Stimulated activated CD8-positive, alpha-beta memory T cell treated with anti-CD3 and anti-CD28 coated beads, Interleukin-2, amount 100 ng/mL, for 48 hours (primary cell): ENCODE measurements around the gene MASP2.
"Not testable (repeated sequence)": the region's sequence is repeated elsewhere in the genome, so short reads cannot be mapped to it uniquely, and the experiment has no call there.

Source experiments
- DNase-seq, 2 donors: peaks; one replicate each; pipeline ENCODE4 v3.0.0-alpha.2; 2020; ENCODE audit warnings: low read depth in 2 of 2

MASP2 gene

DNA sequence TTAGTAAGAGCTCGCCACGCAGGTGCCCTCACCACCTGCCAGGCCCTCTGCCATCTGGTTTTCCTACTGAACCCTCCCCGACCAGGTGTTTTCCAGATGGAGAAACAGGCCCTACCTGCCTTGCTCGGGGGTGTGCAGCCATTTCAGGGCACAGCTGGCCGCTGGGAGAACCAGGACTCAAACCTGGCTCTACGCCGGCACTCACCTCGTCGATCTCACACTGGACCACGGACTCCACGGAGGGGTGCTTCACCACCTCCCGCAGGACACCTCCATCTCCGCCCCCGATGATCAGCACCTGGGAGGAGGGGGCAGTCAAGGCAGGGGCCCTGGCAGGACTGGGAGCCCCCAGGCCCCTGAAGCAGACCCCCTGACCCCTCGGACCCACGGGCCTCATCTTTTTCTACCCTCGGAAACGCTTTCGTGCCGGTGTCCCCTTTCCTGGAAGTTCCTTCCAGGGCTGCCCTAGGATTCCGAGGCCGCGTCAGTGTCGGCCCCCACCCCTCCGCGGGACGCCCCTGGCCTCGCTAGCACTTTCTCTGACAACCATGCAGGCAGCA is 11.6 kb upstream of the MASP2 start:
- no peak for DNase-seq

DNA sequence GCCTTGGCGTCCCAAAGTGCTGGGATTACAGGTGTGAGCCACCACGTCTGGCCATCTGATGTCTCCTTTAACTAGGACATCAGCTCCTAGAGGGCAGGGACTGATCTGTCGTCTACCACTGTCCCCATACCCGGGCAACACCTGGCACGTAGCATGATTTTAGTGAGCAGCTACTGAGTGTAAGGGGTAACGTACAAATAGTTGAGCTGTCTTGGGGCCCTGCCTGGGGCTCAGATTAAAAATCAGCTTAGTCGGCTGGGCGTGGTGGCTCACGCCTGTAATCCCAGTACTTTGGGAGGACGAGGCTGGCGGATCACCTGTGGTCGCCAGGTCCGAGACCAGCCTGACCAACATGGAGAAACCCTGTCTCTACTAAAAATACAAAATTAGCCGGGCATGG is 11.0 kb upstream of the MASP2 start:
- no peak for DNase-seq

DNA sequence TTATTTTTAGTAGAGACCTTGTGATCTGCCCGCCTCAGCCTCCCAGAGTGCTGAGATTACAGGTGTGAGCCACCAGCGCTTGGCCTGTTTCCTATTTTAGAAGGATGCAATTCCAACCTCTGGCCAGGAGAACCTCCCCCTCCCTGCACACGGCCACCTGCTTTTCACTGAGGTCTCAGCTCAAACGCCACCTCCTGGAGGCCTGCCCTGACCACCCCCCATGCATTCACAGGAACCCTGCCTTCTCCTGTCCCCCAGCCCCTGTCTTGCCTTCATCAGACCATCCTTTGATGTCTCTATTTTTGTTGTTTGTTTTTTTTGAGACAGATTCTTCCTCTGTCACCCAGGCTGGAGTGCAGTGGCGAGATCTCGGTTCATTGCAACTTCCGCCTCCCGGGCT is 10.4 kb upstream of the MASP2 start:
- no peak for DNase-seq

DNA sequence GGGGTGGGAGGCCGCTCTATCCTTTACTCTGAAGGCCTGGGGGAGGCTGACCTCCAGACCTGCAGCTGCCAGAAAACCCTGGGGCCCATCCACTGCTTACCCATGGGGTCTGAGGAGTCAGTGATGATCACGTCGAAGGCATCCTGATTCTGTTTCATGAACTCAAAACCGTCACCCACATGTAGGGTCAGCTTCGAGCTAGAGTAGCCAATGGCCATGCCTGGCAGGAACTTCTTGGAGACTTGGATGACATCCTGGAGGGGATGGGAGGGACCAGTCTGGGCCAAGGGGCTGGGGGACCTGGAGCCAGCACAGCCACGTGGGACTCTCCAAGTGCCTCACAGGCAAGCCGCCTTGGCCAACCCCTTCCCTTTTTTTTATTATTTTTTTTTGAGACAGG is 9.5 kb upstream of the MASP2 start:
- no peak for DNase-seq

DNA sequence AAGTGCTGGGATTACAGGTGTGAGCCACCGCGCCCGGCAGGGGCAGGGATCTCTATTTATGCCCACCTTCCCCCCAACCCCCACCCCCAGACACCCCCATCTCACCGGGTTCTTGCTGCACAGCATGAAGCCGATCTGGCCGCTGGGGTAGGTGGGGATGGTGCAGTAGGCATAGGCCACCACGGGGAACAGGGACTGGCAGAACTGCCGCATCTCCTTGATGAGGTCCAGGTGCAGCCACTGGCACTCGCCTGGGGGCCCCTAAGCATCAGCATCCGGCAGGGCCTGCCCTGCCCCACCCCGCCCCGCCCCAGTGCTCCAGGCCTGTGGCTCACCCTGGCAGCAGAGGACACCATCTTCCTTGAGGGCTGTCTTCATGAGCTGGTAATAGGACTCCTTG is 8.6 kb upstream of the MASP2 start:
- DNase-seq, result no peak

DNA sequence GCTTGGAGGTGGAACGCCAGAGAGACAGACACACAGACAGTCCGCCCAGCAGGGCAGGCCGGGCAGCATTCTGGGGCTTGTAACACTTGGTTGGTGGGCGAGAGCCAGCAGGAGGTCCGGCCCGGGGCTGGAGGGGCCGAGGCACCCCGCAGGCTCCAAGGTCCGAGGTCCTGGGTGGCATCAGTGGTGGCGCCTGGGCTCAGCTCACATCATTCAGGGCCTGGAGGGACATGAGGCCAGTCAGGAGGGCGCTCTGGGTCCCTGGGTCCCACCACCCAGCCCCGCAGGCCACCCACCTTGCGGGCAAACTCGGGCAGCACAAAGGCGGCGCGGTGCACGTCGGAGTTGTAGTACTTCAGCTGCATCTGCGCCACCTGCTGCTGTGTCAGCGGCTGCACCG is 7.6 kb upstream of the MASP2 start:
- DNase-seq, result no peak

DNA sequence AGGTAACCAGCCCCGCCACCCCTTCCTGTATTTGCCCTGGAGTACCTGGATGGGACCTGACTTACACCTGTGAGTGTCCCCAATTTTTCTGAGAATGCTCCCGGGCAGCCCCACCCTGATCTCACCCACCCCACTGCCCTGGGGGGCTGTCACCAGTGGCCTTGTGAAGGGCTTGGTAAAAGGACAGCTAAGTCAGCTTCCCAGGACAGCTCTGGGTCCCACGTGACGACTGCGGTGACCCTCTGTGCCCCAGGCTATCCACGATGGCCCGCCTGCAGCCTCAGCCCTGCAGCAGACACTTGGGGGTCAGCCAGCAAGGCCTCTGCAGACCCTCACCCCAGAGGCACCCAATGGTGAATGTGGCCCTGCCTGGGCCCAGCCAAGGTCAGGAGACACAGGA is 7.1 kb upstream of the MASP2 start:
- no peak for DNase-seq

DNA sequence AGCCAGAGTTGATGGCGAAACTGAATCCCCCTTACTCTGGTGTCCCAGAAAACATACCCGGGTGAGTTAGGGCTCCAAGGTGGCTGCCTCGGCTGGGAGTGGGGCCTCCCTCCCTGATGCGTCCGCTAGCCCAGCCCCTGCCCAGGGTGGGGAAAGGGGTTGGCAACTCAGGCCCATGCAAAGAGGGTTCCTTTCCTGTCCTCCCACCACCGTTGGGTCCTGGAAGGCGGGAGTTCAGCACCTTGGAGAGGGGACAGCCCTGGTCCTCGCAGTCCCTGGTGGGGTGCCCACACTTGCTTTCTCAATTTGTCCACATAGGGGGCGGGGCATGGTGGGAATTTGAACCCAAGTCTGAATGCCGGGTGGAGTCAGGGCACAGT is 6.7 kb upstream of the MASP2 start:
- no peak for DNase-seq

DNA sequence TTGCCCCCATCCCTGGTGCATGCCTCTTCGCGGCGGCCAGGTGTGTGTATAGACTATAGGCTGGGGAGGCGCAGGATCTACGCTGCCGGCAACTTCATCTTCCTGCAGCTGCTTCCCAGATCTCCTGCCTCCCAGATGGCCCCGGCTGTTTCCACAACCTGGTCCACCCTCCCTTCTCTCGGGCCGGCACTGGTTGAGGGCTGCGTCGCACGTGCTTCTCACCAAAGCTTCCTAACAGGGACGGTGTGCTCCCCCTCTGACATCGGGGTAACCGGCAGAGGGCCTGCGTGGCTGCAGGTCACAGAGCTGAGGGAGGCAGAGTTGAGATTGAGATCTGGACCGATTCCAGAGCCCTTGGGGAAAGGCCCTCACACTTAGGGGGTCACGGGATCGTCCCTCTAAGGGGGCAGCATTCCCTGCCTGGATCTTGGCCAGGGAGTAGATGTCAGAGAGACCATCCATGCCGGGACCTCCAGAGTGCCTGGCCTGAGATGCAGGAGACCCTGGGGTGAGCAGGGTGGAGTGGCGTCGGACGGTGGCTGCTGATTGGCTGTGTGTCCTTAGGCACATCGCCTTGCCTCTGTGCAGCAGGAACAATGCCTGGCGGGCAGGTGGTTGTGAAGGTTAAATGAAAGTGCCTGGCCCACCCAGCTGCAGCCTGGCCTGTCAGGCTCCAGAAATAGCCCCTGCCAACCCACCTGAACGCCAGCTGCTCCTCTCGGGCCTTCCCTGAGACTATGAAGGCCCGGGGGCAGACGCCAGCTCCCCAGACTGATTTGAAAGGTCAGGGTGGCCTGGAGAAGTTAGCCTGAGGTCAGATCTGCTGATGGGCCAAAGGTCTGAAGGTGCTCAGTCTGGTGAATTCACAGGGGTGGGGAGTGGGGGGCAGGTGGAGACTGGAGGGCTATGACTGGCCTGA is 6.1 kb upstream of the MASP2 start:
- no peak for DNase-seq

DNA sequence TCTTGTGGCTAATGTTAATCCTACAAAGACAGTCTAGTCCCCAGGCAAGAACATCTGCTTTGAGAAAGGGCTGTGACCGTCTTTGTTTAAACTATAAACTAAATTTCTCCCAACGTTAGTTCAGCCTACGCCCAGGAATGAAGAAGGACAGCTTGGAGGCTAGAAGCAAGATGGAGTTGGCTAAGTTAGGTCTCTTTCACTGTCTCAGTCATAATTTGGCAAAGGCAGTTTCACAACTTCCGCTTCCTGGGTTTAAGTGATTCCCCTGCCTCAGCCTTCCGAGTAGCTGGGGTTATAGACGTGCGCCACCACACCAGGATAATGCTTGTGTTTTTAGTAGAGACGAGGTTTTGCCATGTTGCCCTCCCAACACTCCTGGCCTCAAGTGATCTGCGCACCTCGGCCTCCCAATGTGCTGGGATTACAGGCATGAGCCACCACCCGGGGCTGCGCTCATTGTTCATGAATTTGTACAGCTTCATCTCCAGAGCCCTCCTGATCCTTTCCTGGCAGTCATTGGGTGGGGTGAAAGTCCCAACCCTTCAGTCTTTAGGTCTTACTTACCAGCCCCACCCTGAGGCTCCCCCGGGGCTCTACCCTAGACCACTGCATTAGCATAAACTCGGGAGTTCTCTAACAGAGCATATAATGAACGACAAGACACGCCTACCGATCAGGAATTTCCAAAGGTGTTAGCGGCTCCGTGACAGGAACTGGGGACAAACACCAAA is 4.9 kb upstream of the MASP2 start:
- DNase-seq, result no peak

DNA sequence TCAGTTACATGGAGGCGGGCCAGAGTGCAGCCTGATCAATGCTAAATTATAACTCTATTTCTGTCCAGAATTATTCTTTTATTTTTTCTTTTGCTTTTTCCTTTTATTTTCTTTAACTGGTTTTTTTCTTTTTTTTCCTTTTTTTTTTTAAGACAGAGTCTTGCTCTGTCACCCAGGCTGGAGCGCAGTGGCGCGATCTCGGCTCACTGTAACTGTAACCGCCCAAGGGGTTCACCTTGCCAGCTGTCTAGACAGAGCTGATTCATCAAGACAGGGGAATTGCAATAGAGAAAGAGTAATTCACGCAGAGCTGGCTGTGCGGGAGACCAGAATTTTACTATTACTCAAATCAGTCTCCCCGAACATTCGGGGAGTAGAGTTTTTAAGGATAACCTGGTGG is 4.1 kb upstream of the MASP2 start:
- not testable (repeated sequence) for DNase-seq

DNA sequence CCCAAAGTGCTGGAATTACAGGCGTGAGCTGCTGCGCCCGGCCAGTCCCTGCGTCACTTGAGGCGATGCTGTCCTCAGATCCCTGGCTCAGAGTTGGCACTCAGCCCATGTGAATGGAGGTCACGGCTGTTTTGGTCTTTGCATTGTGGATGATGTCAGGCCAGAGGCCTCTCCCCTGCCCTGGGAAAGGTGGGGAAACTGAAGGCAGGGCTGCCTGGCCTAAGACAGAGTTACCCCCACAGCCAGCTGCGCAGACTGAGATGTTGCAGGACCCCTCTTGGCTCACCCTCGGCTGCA is 821 bp downstream of the MASP2 start:
- DNase-seq, result no peak

DNA sequence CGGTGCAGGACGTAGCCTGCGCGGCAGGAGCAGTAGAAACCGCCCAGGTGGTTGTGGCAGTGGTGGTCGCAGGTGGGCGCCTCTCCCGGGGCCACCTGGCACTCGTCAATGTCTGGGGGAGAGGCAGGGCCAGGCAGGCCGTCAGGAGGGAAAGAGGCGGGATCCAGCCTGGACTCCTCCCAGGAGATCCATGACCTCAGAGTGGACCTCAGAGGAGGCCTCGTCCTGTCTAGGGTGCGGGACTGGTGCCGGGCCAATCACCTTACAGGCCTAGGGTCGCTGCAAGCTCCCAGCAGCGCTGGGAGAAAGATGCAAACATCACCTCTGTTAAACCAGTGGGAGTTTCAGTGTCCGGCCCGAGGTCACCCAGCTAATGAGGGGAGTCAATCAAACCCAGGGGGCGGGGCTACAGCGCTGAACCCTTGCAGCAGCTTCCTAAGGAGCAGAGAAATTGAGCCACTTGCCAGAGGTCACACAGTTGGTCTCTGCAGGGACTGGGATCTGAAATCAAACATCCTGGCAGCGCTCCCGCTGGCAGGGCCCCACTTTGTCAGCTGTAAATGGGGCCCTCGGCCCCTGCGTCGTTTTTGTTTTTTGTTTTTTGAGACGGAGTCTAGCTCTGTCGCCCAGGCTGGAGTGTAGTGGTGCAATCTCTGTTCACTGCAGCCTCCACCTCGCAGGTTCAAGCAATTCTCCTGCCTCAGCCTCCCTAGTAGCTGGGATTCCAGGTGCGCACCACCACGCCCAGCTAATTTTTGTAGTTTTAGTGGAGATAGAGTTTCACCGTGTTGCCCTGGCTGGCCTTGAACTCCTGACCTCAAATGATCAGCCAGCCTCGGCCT is 1.4 kb downstream of the MASP2 start:
- DNase-seq, result no peak

DNA sequence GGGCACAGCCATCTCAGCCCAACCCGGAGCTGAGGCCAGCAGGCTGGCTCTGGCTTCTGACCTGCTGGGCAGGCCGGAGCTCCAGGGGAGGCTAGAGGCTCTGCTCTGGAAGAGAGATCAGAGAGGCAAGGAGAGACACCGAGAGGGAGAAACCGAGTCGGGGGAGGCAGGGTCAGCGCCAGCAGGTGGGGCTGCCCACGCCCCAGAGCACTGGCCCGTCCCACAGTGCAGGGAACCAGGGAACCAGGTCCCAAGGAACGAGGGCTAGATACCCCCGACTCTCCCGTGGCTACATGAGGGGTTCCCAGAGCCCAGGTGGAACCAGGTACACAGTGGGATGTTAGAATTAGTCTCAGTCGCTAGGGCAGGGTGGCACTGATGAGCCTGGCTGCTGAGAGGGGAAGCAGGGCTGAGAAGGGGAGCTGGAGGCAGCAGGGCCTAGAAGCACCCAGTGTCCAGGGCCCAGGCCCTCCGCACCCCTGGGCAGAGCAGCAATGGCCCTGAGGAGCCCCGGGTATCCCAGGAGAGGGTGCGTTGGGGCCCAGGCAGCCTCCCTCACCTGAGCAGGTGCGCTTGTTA is 2.1 kb downstream of the MASP2 start:
- no peak for DNase-seq

DNA sequence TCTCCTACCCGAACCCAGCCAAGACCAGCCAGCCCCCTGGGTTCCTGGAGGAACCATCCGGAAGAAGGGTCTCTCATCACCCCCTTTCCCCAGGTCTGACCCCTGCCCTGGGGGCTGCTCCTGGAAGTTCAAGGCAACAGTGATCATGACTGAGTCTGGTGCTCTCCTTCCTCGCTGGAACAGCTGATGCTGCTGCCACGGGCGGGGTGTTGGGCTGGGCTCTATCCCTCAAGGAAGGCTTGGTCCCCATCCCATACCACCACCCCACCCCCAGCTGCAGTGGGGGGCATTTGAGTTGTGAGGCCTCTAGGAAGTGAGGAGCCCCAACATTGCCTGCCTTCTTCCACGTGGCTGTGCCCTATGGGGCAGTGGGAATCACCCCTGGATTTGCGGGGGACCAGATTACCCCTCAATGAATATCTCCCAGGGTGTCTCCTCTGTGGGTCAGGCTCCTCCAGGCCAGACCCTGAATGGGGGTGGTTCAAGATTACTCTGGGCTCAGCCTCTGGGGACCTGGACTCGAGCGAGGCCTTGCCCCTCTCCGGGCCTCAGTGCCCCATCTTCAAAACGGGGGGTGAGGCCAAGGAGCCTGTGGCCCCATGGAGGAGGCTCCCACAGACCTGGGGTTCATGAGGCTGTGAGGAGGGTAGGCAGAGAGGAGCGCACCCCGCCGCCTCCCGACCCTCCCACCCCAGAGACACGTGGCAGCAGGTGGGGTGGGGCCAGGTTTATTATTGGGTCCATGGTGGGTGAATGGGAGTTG is 2.8 kb downstream of the MASP2 start:
- no peak for DNase-seq

DNA sequence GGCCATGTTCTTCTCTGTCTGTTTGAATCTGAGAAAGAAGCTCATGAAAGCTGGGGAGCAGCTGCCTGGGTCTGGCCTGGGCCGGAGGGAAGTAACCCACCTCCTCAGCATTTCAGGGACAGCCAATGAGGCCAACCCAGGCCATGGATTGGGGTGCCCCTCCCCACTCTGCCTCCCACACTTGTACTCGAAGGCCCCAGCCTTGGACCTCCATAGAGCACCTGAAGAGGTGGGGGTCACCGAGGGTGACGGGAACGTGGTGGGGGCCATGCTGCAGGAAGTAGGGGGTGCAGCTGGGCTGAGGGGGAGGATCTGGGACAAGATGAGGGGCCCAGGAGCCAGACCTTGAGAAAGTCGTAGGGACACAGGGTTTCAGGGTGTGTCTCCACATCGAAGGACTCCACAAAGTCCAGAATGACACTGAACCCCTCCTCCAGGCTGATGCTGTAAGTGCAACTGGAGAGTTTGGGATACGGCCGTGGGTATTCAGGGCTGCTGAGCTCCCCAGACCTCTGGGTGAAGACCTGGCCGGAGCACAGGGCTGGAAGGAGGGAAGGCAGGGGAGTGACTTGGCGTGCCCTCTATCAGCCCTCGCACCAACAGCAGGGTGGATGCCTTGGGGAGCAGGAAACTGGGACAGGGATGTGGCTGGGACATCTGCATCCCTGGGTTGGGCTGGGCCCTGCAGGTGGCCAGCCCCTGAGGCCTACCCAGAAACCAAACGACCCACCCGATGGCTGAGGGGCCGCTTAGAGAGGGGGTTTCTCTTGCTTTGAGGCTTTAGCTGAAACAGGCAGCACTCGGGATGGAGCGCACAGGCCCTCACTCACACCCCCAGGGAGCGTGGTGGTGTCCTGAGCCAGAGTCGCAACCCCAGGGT is 3.8 kb downstream of the MASP2 start:
- no peak for DNase-seq

DNA sequence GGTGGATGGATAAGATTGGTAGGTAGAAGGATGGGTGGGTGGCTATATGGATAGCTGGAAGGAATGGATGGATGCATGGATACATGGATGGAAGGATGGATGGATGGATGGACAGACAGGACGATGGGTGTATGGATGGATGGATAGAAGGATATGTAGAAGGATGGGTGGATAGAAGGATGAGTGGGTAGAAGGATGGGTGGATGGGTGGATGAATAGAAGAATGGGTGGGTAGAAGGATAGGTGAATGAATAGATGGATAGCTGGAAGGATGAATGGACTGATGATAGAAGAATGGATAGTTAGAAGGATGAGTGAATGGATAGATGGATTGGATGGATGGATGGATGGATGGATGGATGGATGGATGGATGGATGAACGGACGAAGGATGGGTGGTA is 5.0 kb downstream of the MASP2 start:
- no peak for DNase-seq

DNA sequence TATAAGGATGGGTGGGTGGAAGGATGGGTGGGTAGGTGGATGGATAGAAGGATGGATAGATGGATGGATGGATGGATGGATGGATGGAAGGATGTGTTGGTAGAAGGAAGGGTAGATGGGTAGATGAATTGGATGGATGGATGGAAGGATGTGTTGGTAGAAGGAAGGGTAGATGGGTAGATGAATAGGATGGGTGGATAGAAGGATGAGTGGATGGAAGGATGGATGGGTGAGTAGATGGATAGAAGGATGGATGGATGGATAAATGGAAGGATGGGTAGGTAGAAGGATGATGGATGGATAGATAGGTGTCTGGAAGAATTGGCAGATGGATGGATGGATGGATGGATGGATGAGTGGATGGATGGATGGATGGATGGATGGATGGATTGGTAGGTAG is 6.0 kb downstream of the MASP2 start:
- no peak for DNase-seq

DNA sequence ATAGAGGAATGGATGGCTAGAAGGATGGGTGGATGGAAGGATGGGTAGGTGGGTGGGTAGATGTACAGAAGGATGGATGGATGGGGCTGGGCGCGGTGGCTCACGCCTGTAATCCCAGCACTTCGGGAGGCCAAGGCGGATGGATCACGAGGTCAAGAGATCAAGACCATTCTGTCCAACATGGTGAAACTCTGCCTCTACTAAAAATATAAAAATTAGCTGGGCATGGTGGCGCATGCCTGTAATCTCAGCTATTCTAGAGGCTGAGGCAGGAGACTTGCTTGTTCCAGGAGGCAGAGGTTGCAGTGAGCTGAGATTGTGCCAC is 7.0 kb downstream of the MASP2 start:
- DNase-seq, result not testable (repeated sequence)

DNA sequence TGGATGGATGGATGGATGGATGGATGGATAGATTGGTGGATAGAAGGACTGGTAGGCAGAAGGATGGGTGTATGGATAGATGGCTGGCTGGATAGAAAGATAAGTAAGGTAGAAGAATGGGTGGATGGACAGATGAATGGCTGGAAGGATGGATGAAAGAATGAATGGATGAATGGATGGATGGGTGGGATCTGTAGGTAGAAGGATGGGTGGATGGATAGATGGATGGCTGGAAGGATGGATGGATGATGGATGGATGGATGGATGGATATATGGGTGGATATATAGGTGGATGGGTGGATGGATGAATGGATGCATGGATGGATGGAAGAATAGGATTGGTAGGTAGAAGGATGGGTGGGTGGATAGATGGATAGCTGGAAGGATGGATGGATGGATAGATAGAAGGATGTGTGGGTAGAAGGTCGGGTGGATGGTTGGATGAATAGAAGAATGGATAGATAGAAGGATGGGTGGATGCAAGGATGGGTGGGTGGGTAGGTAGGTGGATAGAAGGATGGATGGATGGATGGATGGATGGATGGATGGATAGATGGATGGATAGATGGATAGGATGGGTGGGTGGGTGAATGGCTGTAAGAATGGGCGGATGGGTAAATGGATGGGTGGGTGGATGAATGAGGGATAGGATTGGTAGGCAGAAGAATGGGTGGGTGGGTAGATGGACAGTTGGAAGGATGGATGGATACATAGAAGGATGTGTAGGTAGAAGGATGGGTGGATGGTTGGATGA is 7.5 kb downstream of the MASP2 start:
- DNase-seq, result no peak
